ENCODE data around the gene ZACN.
"Not testable (repeated sequence)": the region's sequence is repeated elsewhere in the genome, so short reads cannot be mapped to it uniquely, and the experiment has no call there.

The ZACN gene

GRCh38 chr17:76056882-76057281 lies 22.1 kb upstream of the ZACN start:
- no peak for DNase-seq (ENCODE audit: low spot score)
- in situ Hi-C loops (cut with MboI; ENCODE audit: low sequenced_read_pairs, unreplicated experiment): no loop called here
- TF ChIP-seq, protein P1, sequence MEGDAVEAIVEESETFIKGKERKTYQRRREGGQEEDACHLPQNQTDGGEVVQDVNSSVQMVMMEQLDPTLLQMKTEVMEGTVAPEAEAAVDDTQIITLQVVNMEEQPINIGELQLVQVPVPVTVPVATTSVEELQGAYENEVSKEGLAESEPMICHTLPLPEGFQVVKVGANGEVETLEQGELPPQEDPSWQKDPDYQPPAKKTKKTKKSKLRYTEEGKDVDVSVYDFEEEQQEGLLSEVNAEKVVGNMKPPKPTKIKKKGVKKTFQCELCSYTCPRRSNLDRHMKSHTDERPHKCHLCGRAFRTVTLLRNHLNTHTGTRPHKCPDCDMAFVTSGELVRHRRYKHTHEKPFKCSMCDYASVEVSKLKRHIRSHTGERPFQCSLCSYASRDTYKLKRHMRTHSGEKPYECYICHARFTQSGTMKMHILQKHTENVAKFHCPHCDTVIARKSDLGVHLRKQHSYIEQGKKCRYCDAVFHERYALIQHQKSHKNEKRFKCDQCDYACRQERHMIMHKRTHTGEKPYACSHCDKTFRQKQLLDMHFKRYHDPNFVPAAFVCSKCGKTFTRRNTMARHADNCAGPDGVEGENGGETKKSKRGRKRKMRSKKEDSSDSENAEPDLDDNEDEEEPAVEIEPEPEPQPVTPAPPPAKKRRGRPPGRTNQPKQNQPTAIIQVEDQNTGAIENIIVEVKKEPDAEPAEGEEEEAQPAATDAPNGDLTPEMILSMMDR (IDR thresholded peaks at IDR 0.05; ENCODE audit: borderline replicate concordance, control extremely low read depth, extremely low read depth, insufficient read depth, missing control alignments): no peak

- not testable (repeated sequence) for DNase-seq (ENCODE audit: low spot score)
Observed at GRCh38 chr17:76058264-76058663, 20.7 kb upstream of the ZACN start.

GRCh38 chr17:76063875-76064546 lies 15.0 kb upstream of the ZACN start:
- in situ Hi-C loops (cut with MboI; ENCODE audit: low sequenced_read_pairs, unreplicated experiment): no loop called here
- TF ChIP-seq, protein P1 (IDR thresholded peaks at IDR 0.05; ENCODE audit: borderline replicate concordance, control extremely low read depth, extremely low read depth, insufficient read depth, missing control alignments): no peak
- DNase-seq (ENCODE audit: low spot score): no peak

More at GRCh38 chr17:76058264-76058663, 20.7 kb upstream of the ZACN start:
- in situ Hi-C loops (cut with MboI; ENCODE audit: low sequenced_read_pairs, unreplicated experiment): not testable (repeated sequence)

DNA sequence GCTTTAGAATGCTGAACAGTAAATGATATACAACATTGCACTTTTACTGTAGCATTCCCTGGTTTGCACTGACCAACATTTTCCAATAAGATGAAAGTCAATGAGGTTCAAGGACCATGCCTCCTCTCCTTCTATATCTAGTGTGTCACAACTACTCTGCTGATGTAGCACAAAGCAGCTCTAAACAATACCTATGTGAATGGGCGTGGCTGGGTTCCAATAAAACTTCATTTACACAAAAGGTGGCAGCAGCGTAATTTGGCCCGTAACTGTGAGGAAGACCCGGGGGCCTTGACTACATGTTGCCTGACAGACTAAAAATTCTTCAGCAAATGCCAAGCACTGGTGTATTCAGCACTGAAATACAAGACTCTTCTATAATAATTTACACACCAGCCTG lies 13.2 kb upstream of the ZACN start:
- TF ChIP-seq, protein P1 (IDR thresholded peaks at IDR 0.05; ENCODE audit: borderline replicate concordance, control extremely low read depth, extremely low read depth, insufficient read depth, missing control alignments): no peak
- no peak for DNase-seq (ENCODE audit: low spot score)
- in situ Hi-C loops (cut with MboI; ENCODE audit: low sequenced_read_pairs, unreplicated experiment): no loop called here

DNA sequence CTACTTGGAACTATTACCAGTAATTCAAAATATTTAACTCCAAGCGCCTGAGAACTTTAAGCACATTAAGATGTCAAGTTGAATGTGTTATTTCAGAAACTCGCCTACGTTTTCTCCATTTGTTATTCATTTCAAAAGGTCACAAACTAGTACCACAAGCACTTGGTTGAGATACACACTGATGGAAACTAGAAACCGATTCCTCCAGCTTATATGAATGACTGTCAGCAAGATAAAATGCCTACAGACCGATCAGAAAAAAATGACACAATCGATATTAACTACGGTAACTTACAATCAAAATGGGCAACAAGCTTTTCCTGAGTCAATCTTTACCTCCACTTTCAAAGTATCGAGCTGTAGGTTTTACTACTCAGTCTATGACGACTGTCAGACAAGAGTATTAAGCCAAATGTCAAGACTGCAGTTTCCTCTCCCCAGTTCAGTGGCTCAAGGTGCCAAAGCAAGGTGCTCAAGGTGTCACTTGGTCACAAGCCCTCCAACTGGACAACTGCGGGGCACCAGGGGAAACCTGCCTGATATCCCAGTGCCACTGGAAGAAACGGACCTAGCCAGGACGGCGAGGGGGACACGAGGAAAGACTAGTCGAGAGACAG lies 7.3 kb upstream of the ZACN start:
- in situ Hi-C loops (cut with MboI; ENCODE audit: low sequenced_read_pairs, unreplicated experiment): no loop called here
- TF ChIP-seq, protein P1 (IDR thresholded peaks at IDR 0.05; ENCODE audit: borderline replicate concordance, control extremely low read depth, extremely low read depth, insufficient read depth, missing control alignments): no peak
- DNase-seq (ENCODE audit: low spot score): peak; percentile 71

GRCh38 chr17:76072148-76072858 lies 6.7 kb upstream of the ZACN start, which contains the start of gene SRP68:
TSS of gene SRP68 (minus strand) at chr17:76072517. CDS start at chr17:76072491, 26 bp downstream.
- in situ Hi-C loops (cut with MboI; ENCODE audit: low sequenced_read_pairs, unreplicated experiment): no loop called here
- TF ChIP-seq, protein P1 (IDR thresholded peaks at IDR 0.05; ENCODE audit: borderline replicate concordance, control extremely low read depth, extremely low read depth, insufficient read depth, missing control alignments): no peak
- peak; percentile 96 for DNase-seq (ENCODE audit: low spot score)
